SK-N-MC (cell line): ENCODE measurements around the gene NOG.

ENCODE experiments used
- EZH2 ChIP-seq: fragments of 200-600 bp; sonication (generic); IDR thresholded peaks from one replicate; pipeline ENCODE4 v1.6.1; 2017; ENCODE audit warnings: antibody characterized with exemption
- FOXP2 ChIP-seq: optimal IDR thresholded peaks from 2 replicates; pipeline ENCODE3; 2011; ENCODE audit warnings: mild to moderate bottlenecking, moderate library complexity; ENCODE audit not compliant: insufficient read depth; ENCODE audit errors: extremely low read length, control extremely low read depth
- POLR2AphosphoS5 ChIP-seq: IDR thresholded peaks from 2 replicates; pipeline ENCODE4 v1.6.1; 2012; ENCODE audit warnings: mild to moderate bottlenecking, low read depth, low read length, borderline replicate concordance

DNA sequence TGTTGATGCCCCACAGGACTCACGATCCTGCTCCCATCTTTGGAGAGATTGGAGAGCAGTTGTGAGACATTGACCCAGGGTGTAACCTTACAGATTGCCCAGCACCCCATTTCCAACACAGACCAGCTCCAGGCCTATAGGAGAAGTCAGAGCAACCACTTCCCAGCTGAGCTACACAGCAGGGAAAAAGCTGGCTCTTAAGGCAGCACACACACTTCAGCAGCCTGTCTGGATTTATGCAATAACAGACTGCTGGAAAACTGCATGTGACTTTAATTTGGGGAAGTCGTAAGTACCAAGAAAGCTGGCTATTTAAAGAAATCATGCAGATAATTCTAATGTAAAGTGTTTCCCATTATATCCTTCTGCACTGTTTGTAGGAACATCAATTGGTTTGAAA is 30.8 kb downstream of the NOG start:
- TF ChIP-seq POLR2AphosphoS5 (no peak), EZH2 (no peak), FOXP2 (no peak)
